NCI-H146 treated with DMSO at 0.1 percent for 48 hours (cell line): ENCODE data around the gene CMTM8.
"Not testable (repeated sequence)": the region's sequence is repeated elsewhere in the genome, so short reads cannot be mapped to it uniquely, and the experiment has no call there.

Experiments
- DNase-seq: peaks from one replicate; lab custom pipeline; 2025; ENCODE audit not compliant: unreplicated experiment; lab: John Stamatoyannopoulos, UW

Gene CMTM8

GRCh38 chr3:32238453-32239306, at the start of gene CMTM8:
CMTM8 (plus strand) TSS chr3:32238680; CDS start chr3:32238973, 293 bp downstream.
- DNase-seq: peak; percentile 22

GRCh38 chr3:32189693-32190092, 48.8 kb upstream of the CMTM8 start:
- no peak for DNase-seq

- DNase-seq: not testable (repeated sequence)
Observed at GRCh38 chr3:32190556-32190955, 47.9 kb upstream of the CMTM8 start.

GRCh38 chr3:32193101-32193500, 45.4 kb upstream of the CMTM8 start:
- DNase-seq: no peak

- DNase-seq: no peak
Observed at GRCh38 chr3:32194653-32195052, 43.8 kb upstream of the CMTM8 start.

GRCh38 chr3:32195995-32196540, 42.4 kb upstream of the CMTM8 start:
- DNase-seq: peak; percentile 72

GRCh38 chr3:32197991-32198390, 40.5 kb upstream of the CMTM8 start:
- no peak for DNase-seq

GRCh38 chr3:32198714-32199113, 39.8 kb upstream of the CMTM8 start:
- DNase-seq: no peak

- DNase-seq: no peak
Observed at GRCh38 chr3:32200490-32200889, 38.0 kb upstream of the CMTM8 start.

GRCh38 chr3:32200992-32201758, 37.3 kb upstream of the CMTM8 start:
- no peak for DNase-seq

- DNase-seq: no peak
Observed at GRCh38 chr3:32202496-32202895, 36.0 kb upstream of the CMTM8 start.

GRCh38 chr3:32203854-32204253, 34.6 kb upstream of the CMTM8 start:
- DNase-seq: no peak

GRCh38 chr3:32208447-32208846, 30.0 kb upstream of the CMTM8 start:
- DNase-seq: no peak

GRCh38 chr3:32215185-32215584, 23.3 kb upstream of the CMTM8 start:
- no peak for DNase-seq

GRCh38 chr3:32216172-32216783, 22.2 kb upstream of the CMTM8 start:
- DNase-seq: no peak

GRCh38 chr3:32217339-32217738, 21.1 kb upstream of the CMTM8 start:
- DNase-seq: no peak

GRCh38 chr3:32219537-32219936, 18.9 kb upstream of the CMTM8 start:
- no peak for DNase-seq

- DNase-seq: no peak
Observed at GRCh38 chr3:32220006-32220405, 18.5 kb upstream of the CMTM8 start.

GRCh38 chr3:32222950-32223349, 15.5 kb upstream of the CMTM8 start:
- DNase-seq: no peak

- DNase-seq: peak; percentile 43
Observed at GRCh38 chr3:32224016-32224516, 14.4 kb upstream of the CMTM8 start.

- peak; percentile 62 for DNase-seq
Observed at GRCh38 chr3:32226875-32227500, 11.5 kb upstream of the CMTM8 start.
